Measurements from ENCODE around the gene MTOR.

- TF ChIP-seq POLR2A (IDR thresholded peaks at IDR 0.05; ENCODE audit: low read depth, low read length) (no peak), POLR2AphosphoS5 (IDR thresholded peaks at IDR 0.05; ENCODE audit: low read depth, low read length) (no peak), TAF1 (IDR thresholded peaks at IDR 0.05; ENCODE audit: low read depth, low read length) (no peak), PAX5 (IDR thresholded peaks at IDR 0.05; ENCODE audit: insufficient read depth, low read length, severe bottlenecking) (no peak), POU2F2 (IDR thresholded peaks at IDR 0.05; ENCODE audit: low read depth, low read length) (no peak), SPI1 (IDR thresholded peaks at IDR 0.05; ENCODE audit: low read depth, low read length) (no peak)
Observed at GRCh38 chr1:11233208-11233607, 29.1 kb downstream of the MTOR start.
